ENCODE measurements around the gene NBEAL2. TPM values are rescaled to one million over a fixed set of nuclear protein-coding genes. Genes with fewer than 3 reads are reported as not detected.
"Not testable (repeated sequence)": the region's sequence is repeated elsewhere in the genome, so short reads cannot be mapped to it uniquely, and the experiment has no call there.

Gene NBEAL2
- total RNA-seq, 1 donor from 2014 or later = 20.0 TPM

- peaks cover 2% of the 10 kb centered on the region for H3K36me3 ChIP-seq (ENCODE audit: control insufficient read depth, insufficient read depth, low read length)
- FAIRE-seq = no peak
- H3K27me3 ChIP-seq (ENCODE audit: control insufficient read depth, insufficient read depth, low read length) = no peaks in the 10 kb centered on the region
- no peak overlapping the region for H3K4me3 ChIP-seq (ENCODE audit: low read depth, low read length)
- DNase-seq (ENCODE audit: low read depth) = no peak
- TF ChIP-seq CTCF (IDR thresholded peaks at IDR 0.05; ENCODE audit: insufficient read depth, low read length, severe bottlenecking) = no peak
Measured at GRCh38 chr3:47028146-47028545, 48.7 kb downstream of the NBEAL2 start.

GRCh38 chr3:47028667-47029066 is 49.2 kb downstream of the NBEAL2 start:
- FAIRE-seq = no peak
- peaks cover 2% of the 10 kb centered on the region for H3K36me3 ChIP-seq (ENCODE audit: control insufficient read depth, insufficient read depth, low read length)
- no peak for TF ChIP-seq CTCF (IDR thresholded peaks at IDR 0.05; ENCODE audit: insufficient read depth, low read length, severe bottlenecking)

GRCh38 chr3:47031041-47031440 is 51.6 kb downstream of the NBEAL2 start:
- H3K27me3 ChIP-seq (ENCODE audit: control insufficient read depth, insufficient read depth, low read length); H3K4me3 ChIP-seq (ENCODE audit: low read depth, low read length); DNase-seq (ENCODE audit: low read depth); H3K36me3 ChIP-seq (ENCODE audit: control insufficient read depth, insufficient read depth, low read length); FAIRE-seq: not testable (repeated sequence)

More at GRCh38 chr3:47028667-47029066, 49.2 kb downstream of the NBEAL2 start:
- Histone ChIP-seq H3K4me3 (ENCODE audit: low read depth, low read length) (no peak overlapping the region), H3K27me3 (ENCODE audit: control insufficient read depth, insufficient read depth, low read length) (no peaks in the 10 kb centered on the region)
- no peak for DNase-seq (ENCODE audit: low read depth)

DNA sequence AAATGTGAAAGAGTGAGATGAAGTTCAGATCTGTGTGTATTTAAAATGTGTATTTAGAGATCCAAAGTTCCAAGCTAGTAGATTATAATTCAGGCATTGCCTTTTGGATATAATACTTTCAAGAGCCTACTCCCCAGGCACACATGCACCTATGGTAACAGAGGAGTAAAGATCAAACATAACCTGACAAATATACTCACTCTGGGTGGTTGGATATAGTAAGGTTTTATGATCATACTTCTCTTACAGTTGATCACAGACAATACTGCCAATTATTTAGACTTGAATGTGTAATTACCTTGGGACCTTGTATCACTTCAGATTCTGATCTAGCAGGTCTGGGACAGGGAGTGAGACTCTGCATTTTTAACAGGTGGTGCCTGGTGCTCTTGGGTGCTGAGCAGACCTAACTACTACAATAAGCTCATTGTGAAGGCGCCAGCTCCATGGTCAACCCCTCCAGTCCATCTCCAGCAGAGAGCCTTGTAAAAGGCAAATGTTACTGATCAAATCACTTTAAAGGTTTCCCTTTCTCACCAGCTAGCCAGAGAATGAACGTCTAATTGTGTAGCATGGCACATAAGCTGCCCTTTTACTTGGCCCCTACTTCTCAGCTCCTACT is 55.5 kb downstream of the NBEAL2 start:
- TF ChIP-seq CTCF (IDR thresholded peaks at IDR 0.05; ENCODE audit: insufficient read depth, low read length, severe bottlenecking) = no peak
- peaks cover 8% of the 10 kb centered on the region for H3K36me3 ChIP-seq (ENCODE audit: control insufficient read depth, insufficient read depth, low read length)
- no peaks in the 10 kb centered on the region for H3K27me3 ChIP-seq (ENCODE audit: control insufficient read depth, insufficient read depth, low read length)
- DNase-seq (ENCODE audit: low read depth) (no peak), FAIRE-seq (no peak)
- H3K4me3 ChIP-seq (ENCODE audit: low read depth, low read length) = no peak overlapping the region

- Histone ChIP-seq H3K27me3 (ENCODE audit: control insufficient read depth, insufficient read depth, low read length) (no peaks in the 10 kb centered on the region), H3K36me3 (ENCODE audit: control insufficient read depth, insufficient read depth, low read length) (peaks cover 8% of the 10 kb centered on the region), H3K4me3 (ENCODE audit: low read depth, low read length) (no peak overlapping the region)
- TF ChIP-seq CTCF (IDR thresholded peaks at IDR 0.05; ENCODE audit: insufficient read depth, low read length, severe bottlenecking) = no peak
- DNase-seq (ENCODE audit: low read depth) = no peak
- FAIRE-seq = no peak
Measured at GRCh38 chr3:47035645-47036044, 56.2 kb downstream of the NBEAL2 start.

DNA sequence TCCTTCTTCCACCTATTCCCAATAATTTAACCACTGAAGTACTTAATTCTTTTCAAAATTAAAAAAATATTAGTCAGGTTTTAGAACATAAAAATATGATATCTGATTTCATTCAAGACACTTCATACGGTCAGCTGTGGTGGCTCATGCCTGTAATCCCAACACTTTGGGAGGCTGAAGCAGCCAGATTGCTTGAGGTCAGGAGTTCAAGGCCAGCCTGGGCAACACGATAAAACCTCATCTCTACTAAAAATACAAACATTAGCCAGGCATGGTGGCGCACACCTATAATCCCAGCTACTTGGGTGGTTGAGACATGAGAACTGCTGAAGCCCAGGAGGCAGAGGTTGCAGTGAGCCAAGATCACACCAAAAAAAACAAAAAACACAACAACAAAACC is 56.7 kb downstream of the NBEAL2 start:
- no peak overlapping the region for H3K4me3 ChIP-seq (ENCODE audit: low read depth, low read length)
- peaks cover 9% of the 10 kb centered on the region for H3K36me3 ChIP-seq (ENCODE audit: control insufficient read depth, insufficient read depth, low read length)
- FAIRE-seq = no peak
- H3K27me3 ChIP-seq (ENCODE audit: control insufficient read depth, insufficient read depth, low read length) = no peaks in the 10 kb centered on the region
- TF ChIP-seq CTCF (IDR thresholded peaks at IDR 0.05; ENCODE audit: insufficient read depth, low read length, severe bottlenecking) = no peak
- no peak for DNase-seq (ENCODE audit: low read depth)

GRCh38 chr3:47037302-47037701 is 57.8 kb downstream of the NBEAL2 start:
- not testable (repeated sequence) for H3K36me3 ChIP-seq (ENCODE audit: control insufficient read depth, insufficient read depth, low read length); FAIRE-seq; H3K4me3 ChIP-seq (ENCODE audit: low read depth, low read length); DNase-seq (ENCODE audit: low read depth); H3K27me3 ChIP-seq (ENCODE audit: control insufficient read depth, insufficient read depth, low read length)

Data from bronchial epithelial cell (primary cell).